Fibroblast of skin of scalp (primary cell): ENCODE results near the gene OR51B6.
A peak's percentile ranks its signal among the peaks of the same experiment; 100 is the strongest.
"Not testable (repeated sequence)": the region's sequence is repeated elsewhere in the genome, so short reads cannot be mapped to it uniquely, and the experiment has no call there.

Experiments
- DNase-seq: peaks from one replicate; pipeline ENCODE4 v3.0.0-alpha.2; 2013

Gene OR51B6

GRCh38 chr11:5366365-5366764 is 15.1 kb downstream of the OR51B6 start:
- DNase-seq, result not testable (repeated sequence)

- DNase-seq, result peak; percentile 48
Observed at GRCh38 chr11:5366856-5367255, 15.5 kb downstream of the OR51B6 start.

- DNase-seq, result peak; percentile 80
Observed at GRCh38 chr11:5367448-5368074, 16.3 kb downstream of the OR51B6 start.

GRCh38 chr11:5368502-5369043 is 17.3 kb downstream of the OR51B6 start:
- no peak for DNase-seq

- DNase-seq, result peak; percentile 61
Observed at GRCh38 chr11:5369789-5370188, 18.5 kb downstream of the OR51B6 start.

GRCh38 chr11:5380740-5381342 is 29.5 kb downstream of the OR51B6 start:
- DNase-seq, result peak; percentile 60

GRCh38 chr11:5383576-5383975 is 32.3 kb downstream of the OR51B6 start, which contains the start of gene OR51M1:
Gene OR51M1 (plus strand): TSS chr11:5383812. CDS start chr11:5389399, 5,587 bp downstream.
- no peak for DNase-seq

- DNase-seq, result no peak
Observed at GRCh38 chr11:5384335-5384734, 33.0 kb downstream of the OR51B6 start.

GRCh38 chr11:5390210-5390609 is 38.9 kb downstream of the OR51B6 start:
- DNase-seq, result no peak

GRCh38 chr11:5394091-5394490 is 42.8 kb downstream of the OR51B6 start:
- DNase-seq, result no peak

GRCh38 chr11:5398936-5399335 is 47.6 kb downstream of the OR51B6 start:
- DNase-seq, result no peak
